Neural cell (in vitro differentiated cells): ENCODE results near the gene LGALS3BP. TPM values are rescaled to one million over a fixed set of nuclear protein-coding genes. Genes with fewer than 3 reads are reported as not detected.

Experiments
- H2AFZ ChIP-seq: fragments of 200-600, 300-800 bp; sonication (generic), shearing (Covaris generic); 2 replicates; pipeline ENCODE4 v1.6.0; 2014; ENCODE audit warnings: low read depth, mild to moderate bottlenecking, antibody characterized with exemption, low read length, moderate library complexity
- H3F3A ChIP-seq: fragments of 200-600 bp; shearing (Covaris generic); 2 replicates; pipeline ENCODE4 v1.6.1; 2016; ENCODE audit warnings: mild to moderate bottlenecking, moderate library complexity, mixed read lengths, antibody characterized with exemption, low read length; ENCODE audit not compliant: insufficient read depth, poor library complexity, severe bottlenecking
- H3K27ac ChIP-seq: fragments of 200-600, 300-800 bp; sonication (generic), shearing (Covaris generic); 2 replicates; pipeline ENCODE4 v1.5.1; 2014; ENCODE audit warnings: mild to moderate bottlenecking, low read length, moderate library complexity
- H3K27me3 ChIP-seq: fragments of 300-800, 200-600 bp; sonication (generic), shearing (Covaris generic); 2 replicates; pipeline ENCODE4 v1.6.0; 2014; ENCODE audit warnings: mild to moderate bottlenecking, low read depth, low read length, moderate library complexity; ENCODE audit not compliant: insufficient read depth
- H3K36me3 ChIP-seq: fragments of 300-800, 200-600 bp; sonication (generic), shearing (Covaris generic); 2 replicates; pipeline ENCODE4 v1.5.1; 2014; ENCODE audit warnings: mild to moderate bottlenecking, antibody characterized with exemption, low read length, moderate library complexity; ENCODE audit not compliant: insufficient read depth
- H3K4me2 ChIP-seq: fragments of 300-800, 200-600 bp; sonication (generic), shearing (Covaris generic); 2 replicates; pipeline ENCODE4 v1.6.0; 2014; ENCODE audit warnings: mild to moderate bottlenecking, low read length
- H3K4me3 ChIP-seq: fragments of 300-800, 200-600 bp; sonication (generic), shearing (Covaris generic); 2 replicates; pipeline ENCODE4 v1.5.1; 2014; ENCODE audit warnings: mild to moderate bottlenecking, low read length, moderate library complexity
- H3K79me2 ChIP-seq: fragments of 200-600 bp; shearing (Covaris generic); replicated peaks from 2 replicates; pipeline ENCODE4 v1.6.0; 2014; ENCODE audit warnings: mild to moderate bottlenecking, low read length, moderate library complexity; ENCODE audit not compliant: insufficient read depth
- H3K9ac ChIP-seq: fragments of 300-800, 200-600 bp; sonication (generic), shearing (Covaris generic); 2 replicates; pipeline ENCODE4 v1.6.1; 2016; ENCODE audit warnings: mild to moderate bottlenecking, low read length, mixed read lengths
- H3K9me2 ChIP-seq: fragments of 200-600 bp; shearing (Covaris generic); 2 replicates; pipeline ENCODE4 v1.6.1; 2016; ENCODE audit warnings: mild to moderate bottlenecking, low read length, mixed read lengths; ENCODE audit not compliant: insufficient read depth
- H3K9me3 ChIP-seq: fragments of 200-600, 300-800 bp; sonication (generic), shearing (Covaris generic); 2 replicates; pipeline ENCODE4 v1.6.1; 2016; ENCODE audit warnings: mild to moderate bottlenecking, mixed run types, low read length, moderate library complexity, mixed read lengths
- H4K20me1 ChIP-seq: fragments of 200-600 bp; shearing (Covaris generic); 2 replicates; pipeline ENCODE4 v1.6.1; 2016; ENCODE audit warnings: mild to moderate bottlenecking, mixed run types; ENCODE audit not compliant: insufficient read depth
- CTCF ChIP-seq: fragments of 450-650 bp; IDR thresholded peaks from 2 replicates; pipeline ENCODE4 v1.5.1; 2014; ENCODE audit warnings: antibody characterized with exemption, mild to moderate bottlenecking, moderate library complexity; ENCODE audit not compliant: poor library complexity, severe bottlenecking
- EP300 ChIP-seq: fragments of 450-650 bp; conservative IDR thresholded peaks from 2 replicates; pipeline ENCODE4 v1.6.1; 2014; ENCODE audit warnings: antibody characterized with exemption, mild to moderate bottlenecking, moderate library complexity; ENCODE audit not compliant: poor library complexity, severe bottlenecking
- EZH2 ChIP-seq: fragments of 200-600, 300-800 bp; shearing (Covaris generic), sonication (generic); IDR thresholded peaks from 2 replicates; pipeline ENCODE4 v1.6.1; 2014; ENCODE audit warnings: antibody characterized with exemption, low read length, borderline replicate concordance, mild to moderate bottlenecking; ENCODE audit not compliant: insufficient read depth, poor library complexity, severe bottlenecking
- MXI1 ChIP-seq: fragments of 450-650 bp; conservative IDR thresholded peaks from 2 replicates; pipeline ENCODE4 v1.6.1; 2014; ENCODE audit warnings: antibody characterized with exemption, mild to moderate bottlenecking; ENCODE audit not compliant: poor library complexity, severe bottlenecking
- POLR2AphosphoS5 ChIP-seq: IDR thresholded peaks from 2 replicates; pipeline ENCODE4 v1.6.1; 2012
- RAD21 ChIP-seq: fragments of 450-650 bp; conservative IDR thresholded peaks from 2 replicates; pipeline ENCODE4 v1.6.1; 2014; ENCODE audit warnings: antibody characterized with exemption, mild to moderate bottlenecking, moderate library complexity
- REST ChIP-seq: IDR thresholded peaks from 2 replicates; pipeline ENCODE4 v1.6.1; 2012; ENCODE audit warnings: borderline replicate concordance
- SMC3 ChIP-seq: fragments of 450-650 bp; conservative IDR thresholded peaks from 2 replicates; pipeline ENCODE4 v1.6.1; 2014; ENCODE audit warnings: antibody characterized with exemption, mild to moderate bottlenecking, moderate library complexity; ENCODE audit not compliant: poor library complexity
- TAF1 ChIP-seq: IDR thresholded peaks from 2 replicates; pipeline ENCODE4 v1.6.1; 2012; ENCODE audit warnings: low read depth
- polyA plus RNA-seq: library from polyadenylated mRNA; depleted of rRNA; stranded (reverse); fragments of >200 nt; gene quantifications from 2 replicates; pipeline ENCODE4 v1.2.3, GENCODE V29; 2014

LGALS3BP gene
- polyA plus RNA-seq, 1 donor from 2014 or later, result 5.4 TPM

- H4K20me1 ChIP-seq, result no peaks in the 10 kb centered on the region
- H3F3A ChIP-seq, result no peaks in the 10 kb centered on the region
- TF ChIP-seq POLR2AphosphoS5 (no peak), MXI1 (no peak), REST (no peak), TAF1 (no peak), EZH2 (no peak), RAD21 (no peak)
- H3K36me3 ChIP-seq, result no peaks in the 10 kb centered on the region
- H3K9me2 ChIP-seq, result no peaks in the 10 kb centered on the region
- no peaks in the 10 kb centered on the region for H3K27me3 ChIP-seq
- H3K27ac ChIP-seq, result no peak overlapping the region
- no peak overlapping the region for H3K4me2 ChIP-seq
- H3K4me3 ChIP-seq, result no peak overlapping the region
- H3K9ac ChIP-seq, result no peak overlapping the region
- H3K9me3 ChIP-seq, result no peaks in the 10 kb centered on the region
- H3K79me2 ChIP-seq, result no peaks in the 10 kb centered on the region
- no peak overlapping the region for H2AFZ ChIP-seq
These were observed 10.8 kb upstream of the LGALS3BP start for GRCh38 chr17:78990349-78991016.

- Histone ChIP-seq H3K27me3 (no peaks in the 10 kb centered on the region), H3K36me3 (no peaks in the 10 kb centered on the region), H3K79me2 (no peaks in the 10 kb centered on the region), H3K4me2 (no peak overlapping the region), H2AFZ (no peak overlapping the region), H4K20me1 (no peaks in the 10 kb centered on the region), H3F3A (no peaks in the 10 kb centered on the region), H3K4me3 (no peak overlapping the region), H3K9me2 (no peaks in the 10 kb centered on the region), H3K9me3 (no peaks in the 10 kb centered on the region), H3K27ac (no peak overlapping the region), H3K9ac (no peak overlapping the region)
- TF ChIP-seq TAF1 (no peak), RAD21 (no peak), SMC3 (no peak), CTCF (no peak)
These were observed 8.4 kb upstream of the LGALS3BP start for GRCh38 chr17:78988152-78988551.

GRCh38 chr17:78986649-78987328 is 7.1 kb upstream of the LGALS3BP start:
- Histone ChIP-seq H3K4me2 (no peak overlapping the region), H3K27ac (no peak overlapping the region), H3K4me3 (no peak overlapping the region), H3K79me2 (no peaks in the 10 kb centered on the region), H3K36me3 (no peaks in the 10 kb centered on the region), H3K27me3 (no peaks in the 10 kb centered on the region), H2AFZ (no peak overlapping the region), H3K9me2 (no peaks in the 10 kb centered on the region), H3K9ac (no peak overlapping the region), H3F3A (no peaks in the 10 kb centered on the region), H4K20me1 (no peaks in the 10 kb centered on the region), H3K9me3 (no peaks in the 10 kb centered on the region)
- no peak for TF ChIP-seq CTCF
- TF ChIP-seq EZH2, result no peak
- no peak for TF ChIP-seq SMC3
- TF ChIP-seq POLR2AphosphoS5, result no peak
- no peak for TF ChIP-seq MXI1
- no peak for TF ChIP-seq REST
- TF ChIP-seq TAF1, result no peak
- TF ChIP-seq RAD21, result no peak
- TF ChIP-seq EP300, result no peak
